Ovary (tissue), 3 donors: ENCODE measurements around the gene TBX6.

Experiments used
- EP300 ChIP-seq: sonication (generic); formaldehyde crosslinking; IDR thresholded peaks from one replicate; pipeline ENCODE4 v1.6.1; 2017; ENCODE audit warnings: antibody characterized with exemption
- POLR2A ChIP-seq: fragments of 450-650 bp; IDR thresholded peaks from one replicate; pipeline ENCODE4 v1.6.1; 2017; ENCODE audit warnings: antibody characterized with exemption, mild to moderate bottlenecking, moderate library complexity
- TF ChIP-seq, protein P1 (sequence below), 3 donors: fragments of 450-650 bp in 2 of 3; fragments of 200-600 bp in 1 of 3; IDR thresholded peaks; one replicate each; pipeline versions ENCODE4 v1.5.1 to v1.8.0; 2016 to 2022; ENCODE audit warnings: antibody characterized with exemption in 3 of 3, mild to moderate bottlenecking in 1 of 3
- donor health status: DM: no; HTN: no; CAD: no.

- TF ChIP-seq, protein P1, sequence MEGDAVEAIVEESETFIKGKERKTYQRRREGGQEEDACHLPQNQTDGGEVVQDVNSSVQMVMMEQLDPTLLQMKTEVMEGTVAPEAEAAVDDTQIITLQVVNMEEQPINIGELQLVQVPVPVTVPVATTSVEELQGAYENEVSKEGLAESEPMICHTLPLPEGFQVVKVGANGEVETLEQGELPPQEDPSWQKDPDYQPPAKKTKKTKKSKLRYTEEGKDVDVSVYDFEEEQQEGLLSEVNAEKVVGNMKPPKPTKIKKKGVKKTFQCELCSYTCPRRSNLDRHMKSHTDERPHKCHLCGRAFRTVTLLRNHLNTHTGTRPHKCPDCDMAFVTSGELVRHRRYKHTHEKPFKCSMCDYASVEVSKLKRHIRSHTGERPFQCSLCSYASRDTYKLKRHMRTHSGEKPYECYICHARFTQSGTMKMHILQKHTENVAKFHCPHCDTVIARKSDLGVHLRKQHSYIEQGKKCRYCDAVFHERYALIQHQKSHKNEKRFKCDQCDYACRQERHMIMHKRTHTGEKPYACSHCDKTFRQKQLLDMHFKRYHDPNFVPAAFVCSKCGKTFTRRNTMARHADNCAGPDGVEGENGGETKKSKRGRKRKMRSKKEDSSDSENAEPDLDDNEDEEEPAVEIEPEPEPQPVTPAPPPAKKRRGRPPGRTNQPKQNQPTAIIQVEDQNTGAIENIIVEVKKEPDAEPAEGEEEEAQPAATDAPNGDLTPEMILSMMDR (IDR thresholded peaks at IDR 0.05), result no peak
- TF ChIP-seq EP300 (no peak), POLR2A (no peak)
Observed at GRCh38 chr16:30076276-30076791, 15.4 kb downstream of the TBX6 start.
